Measurements from ENCODE around the gene KHDRBS2. TPM values are rescaled to one million over a fixed set of nuclear protein-coding genes. Genes with fewer than 3 reads are reported as not detected.
A peak's percentile ranks its signal among the peaks of the same experiment; 100 is the strongest.

KHDRBS2 gene
- polyA plus RNA-seq, 1 donor (not counting 4 experiments of a cell fraction or from before 2014, with no cell fraction given) = not detected

- H3K4me2 ChIP-seq (ENCODE audit: control insufficient read depth, extremely low read depth, insufficient read depth, low read depth, low read length) = no peak overlapping the region
- no peaks in the 10 kb centered on the region for H4K20me1 ChIP-seq (ENCODE audit: control insufficient read depth, extremely low read depth, insufficient read depth, low read length)
- H3K27me3 ChIP-seq (ENCODE audit: control insufficient read depth, extremely low read depth, insufficient read depth, low read length) = no peaks in the 10 kb centered on the region
- no peaks in the 10 kb centered on the region for H3K9me3 ChIP-seq (ENCODE audit: control insufficient read depth, low read depth, low read length)
- no peak overlapping the region for H3K9ac ChIP-seq (ENCODE audit: control insufficient read depth, extremely low read depth, insufficient read depth, low read length)
- H3K4me3 ChIP-seq (ENCODE audit: control insufficient read depth in 2 of 3, extremely low read depth in 1 of 3, insufficient read depth in 2 of 3, low read depth in 1 of 3, low read length in 3 of 3) = no peak overlapping the region
- no peak overlapping the region for H3K27ac ChIP-seq (ENCODE audit: control insufficient read depth, insufficient read depth, low read length)
- FAIRE-seq = no peak
- DNase-seq (ENCODE audit: low read depth, low spot score) = no peak
- no peaks in the 10 kb centered on the region for H3K79me2 ChIP-seq (ENCODE audit: control insufficient read depth, insufficient read depth, low read length)
- no peaks in the 10 kb centered on the region for H3K4me1 ChIP-seq (ENCODE audit: control insufficient read depth, extremely low read depth, insufficient read depth, low read length)
- TF ChIP-seq, protein P1, sequence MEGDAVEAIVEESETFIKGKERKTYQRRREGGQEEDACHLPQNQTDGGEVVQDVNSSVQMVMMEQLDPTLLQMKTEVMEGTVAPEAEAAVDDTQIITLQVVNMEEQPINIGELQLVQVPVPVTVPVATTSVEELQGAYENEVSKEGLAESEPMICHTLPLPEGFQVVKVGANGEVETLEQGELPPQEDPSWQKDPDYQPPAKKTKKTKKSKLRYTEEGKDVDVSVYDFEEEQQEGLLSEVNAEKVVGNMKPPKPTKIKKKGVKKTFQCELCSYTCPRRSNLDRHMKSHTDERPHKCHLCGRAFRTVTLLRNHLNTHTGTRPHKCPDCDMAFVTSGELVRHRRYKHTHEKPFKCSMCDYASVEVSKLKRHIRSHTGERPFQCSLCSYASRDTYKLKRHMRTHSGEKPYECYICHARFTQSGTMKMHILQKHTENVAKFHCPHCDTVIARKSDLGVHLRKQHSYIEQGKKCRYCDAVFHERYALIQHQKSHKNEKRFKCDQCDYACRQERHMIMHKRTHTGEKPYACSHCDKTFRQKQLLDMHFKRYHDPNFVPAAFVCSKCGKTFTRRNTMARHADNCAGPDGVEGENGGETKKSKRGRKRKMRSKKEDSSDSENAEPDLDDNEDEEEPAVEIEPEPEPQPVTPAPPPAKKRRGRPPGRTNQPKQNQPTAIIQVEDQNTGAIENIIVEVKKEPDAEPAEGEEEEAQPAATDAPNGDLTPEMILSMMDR (optimal IDR thresholded peaks at IDR 0.05 in 1 of 3, IDR thresholded peaks at IDR 0.05 in 1 of 3, conservative IDR thresholded peaks at IDR 0.05 in 1 of 3; ENCODE audit: extremely low read depth in 1 of 3, insufficient read depth in 2 of 3, low read length in 3 of 3) = peak; percentile 51 to 60 (median 57)
- no peak for TF ChIP-seq EZH2 (IDR thresholded peaks at IDR 0.05; ENCODE audit: low read length)
- no peaks in the 10 kb centered on the region for H3K36me3 ChIP-seq (ENCODE audit: control insufficient read depth in 2 of 2, extremely low read depth in 1 of 2, insufficient read depth in 2 of 2, low read length in 2 of 2)
- H2AFZ ChIP-seq (ENCODE audit: control insufficient read depth, low read length) = no peak overlapping the region
- no peaks in the 10 kb centered on the region for H3K9me1 ChIP-seq (ENCODE audit: control insufficient read depth, extremely low read depth, insufficient read depth, low read length)
- dilution Hi-C loops (cut with MboI; ENCODE audit: extremely low pct_ligation_motif_present, low sequenced_read_pairs) = no loop called here
These were observed 135.9 kb downstream of the KHDRBS2 start for GRCh38 chr6:62150048-62150663.

- H3K9me3 ChIP-seq (ENCODE audit: control insufficient read depth, low read depth, low read length) = no peaks in the 10 kb centered on the region
- no peaks in the 10 kb centered on the region for H3K79me2 ChIP-seq (ENCODE audit: control insufficient read depth, insufficient read depth, low read length)
- no peaks in the 10 kb centered on the region for H3K9me1 ChIP-seq (ENCODE audit: control insufficient read depth, extremely low read depth, insufficient read depth, low read length)
- H2AFZ ChIP-seq (ENCODE audit: control insufficient read depth, low read length) = no peak overlapping the region
- no peak overlapping the region for H3K9ac ChIP-seq (ENCODE audit: control insufficient read depth, extremely low read depth, insufficient read depth, low read length)
- DNase-seq (ENCODE audit: low read depth, low spot score) (no peak), FAIRE-seq (no peak)
- no peaks in the 10 kb centered on the region for H3K4me1 ChIP-seq (ENCODE audit: control insufficient read depth, extremely low read depth, insufficient read depth, low read length)
- H3K36me3 ChIP-seq (ENCODE audit: control insufficient read depth in 2 of 2, extremely low read depth in 1 of 2, insufficient read depth in 2 of 2, low read length in 2 of 2) = no peaks in the 10 kb centered on the region
- no peak overlapping the region for H3K4me2 ChIP-seq (ENCODE audit: control insufficient read depth, extremely low read depth, insufficient read depth, low read depth, low read length)
- H4K20me1 ChIP-seq (ENCODE audit: control insufficient read depth, extremely low read depth, insufficient read depth, low read length) = no peaks in the 10 kb centered on the region
- dilution Hi-C loops (cut with MboI; ENCODE audit: extremely low pct_ligation_motif_present, low sequenced_read_pairs) = no loop called here
- H3K4me3 ChIP-seq (ENCODE audit: control insufficient read depth in 2 of 3, extremely low read depth in 1 of 3, insufficient read depth in 2 of 3, low read depth in 1 of 3, low read length in 3 of 3) = no peak overlapping the region
- no peak overlapping the region for H3K27ac ChIP-seq (ENCODE audit: control insufficient read depth, insufficient read depth, low read length)
- TF ChIP-seq, protein P1 (optimal IDR thresholded peaks at IDR 0.05 in 1 of 3, IDR thresholded peaks at IDR 0.05 in 1 of 3, conservative IDR thresholded peaks at IDR 0.05 in 1 of 3; ENCODE audit: extremely low read depth in 1 of 3, insufficient read depth in 2 of 3, low read length in 3 of 3) = no peak
- no peak for TF ChIP-seq EZH2 (IDR thresholded peaks at IDR 0.05; ENCODE audit: low read length)
- H3K27me3 ChIP-seq (ENCODE audit: control insufficient read depth, extremely low read depth, insufficient read depth, low read length) = no peaks in the 10 kb centered on the region
These were observed 138.8 kb downstream of the KHDRBS2 start for GRCh38 chr6:62146954-62147853.
